ENCODE measurements around the gene CLGN.

CLGN gene

GRCh38 chr4:140408974-140409373 is 18.5 kb downstream of the CLGN start:
- TF ChIP-seq CTCF (IDR thresholded peaks at IDR 0.05; ENCODE audit: low read depth, low read length): no peak

GRCh38 chr4:140406292-140406691 is 21.2 kb downstream of the CLGN start:
- H3K4me3 ChIP-seq (ENCODE audit: low read depth, low read length): no peak overlapping the region
- TF ChIP-seq CTCF (IDR thresholded peaks at IDR 0.05; ENCODE audit: low read depth, low read length): no peak

More at GRCh38 chr4:140408974-140409373, 18.5 kb downstream of the CLGN start:
- no peak overlapping the region for H3K4me3 ChIP-seq (ENCODE audit: low read depth, low read length)

GRCh38 chr4:140400111-140400510 is 27.3 kb downstream of the CLGN start:
- TF ChIP-seq CTCF (IDR thresholded peaks at IDR 0.05; ENCODE audit: low read depth, low read length): no peak
- no peak overlapping the region for H3K4me3 ChIP-seq (ENCODE audit: low read depth, low read length)

- no peak for TF ChIP-seq CTCF (IDR thresholded peaks at IDR 0.05; ENCODE audit: low read depth, low read length)
These were observed 31.8 kb downstream of the CLGN start for GRCh38 chr4:140395668-140396067.

GRCh38 chr4:140388015-140388414 is 39.4 kb downstream of the CLGN start:
- no peak overlapping the region for H3K4me3 ChIP-seq (ENCODE audit: low read depth, low read length)
- TF ChIP-seq CTCF (IDR thresholded peaks at IDR 0.05; ENCODE audit: low read depth, low read length): no peak

More at GRCh38 chr4:140395668-140396067, 31.8 kb downstream of the CLGN start:
- no peak overlapping the region for H3K4me3 ChIP-seq (ENCODE audit: low read depth, low read length)

- no peak overlapping the region for H3K4me3 ChIP-seq (ENCODE audit: low read depth, low read length)
- TF ChIP-seq CTCF (IDR thresholded peaks at IDR 0.05; ENCODE audit: low read depth, low read length): no peak
These were observed 44.7 kb downstream of the CLGN start for GRCh38 chr4:140382732-140383131.

GRCh38 chr4:140374130-140374477 is 53.3 kb downstream of the CLGN start:
- TF ChIP-seq CTCF (IDR thresholded peaks at IDR 0.05; ENCODE audit: low read depth, low read length): no peak
- peak overlapping the region; percentile 90 for H3K4me3 ChIP-seq (ENCODE audit: low read depth, low read length)

Data from WI38 (cell line).